Myocyte (in vitro differentiated cells): ENCODE results near the gene SLC6A12. TPM values are rescaled to one million over a fixed set of nuclear protein-coding genes. Genes with fewer than 3 reads are reported as not detected.

Experiments used
- DNase-seq: peaks from one replicate; pipeline ENCODE4 v3.0.0-alpha.2; 2012; ENCODE audit warnings: low read depth
- total RNA-seq: library from RNA; depleted of rRNA; stranded (reverse); fragments of >200 nt; gene quantifications from 2 replicates; pipeline ENCODE4 v1.2.3, GENCODE V29; 2014

Gene SLC6A12
- total RNA-seq, 1 donor from 2014 or later: 0.05 TPM

- DNase-seq: no peak
Observed at GRCh38 chr12:180445-180844, 33.5 kb downstream of the SLC6A12 start.

DNA sequence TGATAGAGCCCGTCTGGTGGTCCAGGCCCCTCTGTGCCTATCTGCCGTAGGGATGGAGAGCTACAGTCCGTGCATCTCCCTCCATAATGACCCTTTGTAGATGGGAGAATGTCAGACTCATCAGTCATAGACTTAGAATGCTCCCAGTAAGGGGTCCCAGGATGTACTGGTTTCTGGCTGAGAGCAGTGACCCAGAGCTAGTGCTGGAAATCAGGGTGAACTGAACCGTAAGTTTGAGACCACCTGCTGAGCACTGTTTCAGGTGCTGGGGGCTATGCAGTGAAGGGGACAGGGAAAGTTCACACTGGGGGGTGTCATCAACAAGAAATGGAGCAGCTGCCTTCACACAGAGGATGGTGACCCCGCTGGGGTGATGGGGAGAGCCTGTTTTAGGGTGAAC, 34.1 kb downstream of the SLC6A12 start:
- no peak for DNase-seq

DNA sequence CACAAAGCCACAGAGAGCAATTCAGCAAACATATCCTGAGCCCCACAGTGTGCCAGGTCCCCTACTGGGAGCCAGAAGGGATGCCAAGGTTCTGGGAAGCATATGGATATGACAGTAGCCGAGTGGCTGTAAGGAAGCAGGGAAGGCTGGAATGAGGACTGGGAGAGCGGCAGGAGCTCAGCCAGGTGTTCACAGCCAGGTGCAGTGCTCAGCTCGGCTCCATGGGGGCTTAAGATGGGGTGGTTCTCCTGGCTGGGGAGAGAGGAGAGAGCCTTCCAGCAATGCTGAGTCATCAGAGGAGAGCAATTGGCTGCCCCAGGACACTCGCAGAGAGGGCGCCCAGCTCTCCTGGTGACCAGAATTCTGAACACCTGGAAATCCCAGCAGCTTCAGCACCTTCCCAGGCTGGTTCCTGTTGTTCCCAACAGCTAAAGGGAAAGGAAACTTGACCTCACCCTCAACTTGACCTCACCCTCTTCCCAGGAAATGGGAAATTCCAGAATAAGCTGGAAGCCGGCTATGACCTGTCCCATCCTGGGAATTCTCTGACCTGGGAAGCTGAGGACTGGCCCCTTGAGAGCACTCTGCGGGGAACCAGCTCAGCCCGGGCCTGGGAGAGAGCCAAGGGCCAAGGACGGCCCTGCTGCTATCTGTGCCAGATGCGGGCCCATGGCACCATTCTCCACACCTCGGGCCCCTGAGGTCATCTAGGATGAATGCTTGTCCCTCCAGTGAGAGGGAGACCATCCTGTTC, 34.6 kb downstream of the SLC6A12 start:
- DNase-seq: no peak

GRCh38 chr12:178829-179109, 35.2 kb downstream of the SLC6A12 start:
- DNase-seq: no peak

GRCh38 chr12:177980-178828, 35.8 kb downstream of the SLC6A12 start:
- no peak for DNase-seq

- no peak for DNase-seq
Observed at GRCh38 chr12:177336-177979, 36.5 kb downstream of the SLC6A12 start.

- peak; percentile 89 for DNase-seq
Observed at GRCh38 chr12:176321-177181, 37.4 kb downstream of the SLC6A12 start.

DNA sequence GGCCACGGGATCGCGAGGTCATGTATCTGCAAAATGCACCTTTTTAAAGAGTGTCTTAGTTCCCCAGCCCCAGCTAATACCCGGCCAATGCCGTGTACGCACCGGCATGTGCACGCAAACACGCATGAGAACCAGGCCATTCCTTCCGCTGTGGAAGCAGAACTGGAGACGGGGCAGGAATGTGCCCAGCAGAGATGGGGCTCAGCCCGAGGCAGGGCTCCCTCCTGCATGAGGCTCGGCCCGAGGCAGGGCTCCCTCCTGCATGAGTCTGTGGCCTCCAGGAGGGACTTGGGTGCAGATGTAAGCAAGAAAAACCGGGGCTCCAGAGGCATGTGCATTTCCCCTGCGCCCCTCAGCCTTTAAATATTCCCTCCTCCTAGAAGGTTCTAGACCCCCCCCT, 38.2 kb downstream of the SLC6A12 start:
- DNase-seq: no peak

DNA sequence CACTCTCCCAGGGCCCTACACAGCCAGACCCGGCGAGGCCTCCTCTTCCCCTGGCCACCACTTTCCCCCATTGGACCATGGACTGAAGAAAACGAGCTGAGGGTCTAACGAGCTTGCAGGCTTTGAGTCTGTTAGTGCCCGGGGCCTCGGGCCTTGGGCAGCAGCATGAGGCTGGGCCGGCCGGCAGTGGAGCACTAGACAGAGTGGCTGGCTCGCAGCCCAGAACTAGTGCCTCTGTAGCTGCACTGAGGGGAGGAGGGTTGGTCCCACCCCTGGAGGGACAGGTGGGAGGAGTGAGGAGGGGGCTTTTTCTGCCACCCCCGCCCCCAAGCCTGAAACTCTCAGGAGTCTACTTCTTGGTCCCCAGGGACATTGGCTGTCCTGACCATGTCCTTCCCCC, 38.7 kb downstream of the SLC6A12 start:
- no peak for DNase-seq

GRCh38 chr12:174596-174995, 39.4 kb downstream of the SLC6A12 start:
- DNase-seq: no peak

DNA sequence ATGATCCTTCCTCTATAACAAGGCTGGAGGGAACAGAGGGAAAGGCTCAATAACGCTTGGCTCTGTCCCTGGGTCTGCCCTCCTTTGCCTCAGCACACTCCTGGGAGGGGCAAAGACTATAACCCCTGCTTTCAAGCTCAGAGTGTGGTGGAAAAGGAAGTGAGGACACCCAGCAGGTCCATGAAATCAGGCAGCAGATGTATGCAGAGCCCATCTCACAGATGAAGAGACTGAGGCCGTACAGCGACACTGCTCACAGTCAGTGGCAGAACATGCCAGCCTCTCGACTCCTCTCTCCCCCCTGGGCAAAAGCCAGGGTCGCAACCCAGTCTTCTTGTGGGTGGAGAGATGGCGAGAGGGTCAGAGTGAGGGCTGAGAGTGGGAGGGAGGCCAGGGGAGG, 39.8 kb downstream of the SLC6A12 start:
- no peak for DNase-seq

- no peak for DNase-seq
Observed at GRCh38 chr12:172732-173161, 41.2 kb downstream of the SLC6A12 start.

- DNase-seq: no peak
Observed at GRCh38 chr12:171743-172676, 41.9 kb downstream of the SLC6A12 start.

DNA sequence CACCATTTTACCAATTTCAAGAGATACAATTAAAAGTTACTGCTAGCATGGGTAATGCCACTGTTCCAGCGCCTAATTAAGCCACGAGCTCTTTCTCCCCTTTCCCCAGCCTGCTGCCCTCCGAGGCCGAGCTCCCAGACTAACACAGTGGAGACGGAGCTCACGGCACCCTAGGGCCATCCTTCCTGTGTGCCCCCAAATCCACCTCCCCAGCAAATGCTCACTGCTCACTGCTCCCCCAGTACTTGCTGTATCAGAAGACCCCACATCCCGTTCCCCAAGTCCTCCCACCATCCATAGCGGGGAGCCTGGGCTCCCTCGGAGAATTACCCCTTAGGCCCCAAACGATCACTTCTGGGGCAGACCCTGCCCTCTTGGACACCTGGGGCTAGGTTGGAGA, 42.7 kb downstream of the SLC6A12 start:
- DNase-seq: no peak

DNA sequence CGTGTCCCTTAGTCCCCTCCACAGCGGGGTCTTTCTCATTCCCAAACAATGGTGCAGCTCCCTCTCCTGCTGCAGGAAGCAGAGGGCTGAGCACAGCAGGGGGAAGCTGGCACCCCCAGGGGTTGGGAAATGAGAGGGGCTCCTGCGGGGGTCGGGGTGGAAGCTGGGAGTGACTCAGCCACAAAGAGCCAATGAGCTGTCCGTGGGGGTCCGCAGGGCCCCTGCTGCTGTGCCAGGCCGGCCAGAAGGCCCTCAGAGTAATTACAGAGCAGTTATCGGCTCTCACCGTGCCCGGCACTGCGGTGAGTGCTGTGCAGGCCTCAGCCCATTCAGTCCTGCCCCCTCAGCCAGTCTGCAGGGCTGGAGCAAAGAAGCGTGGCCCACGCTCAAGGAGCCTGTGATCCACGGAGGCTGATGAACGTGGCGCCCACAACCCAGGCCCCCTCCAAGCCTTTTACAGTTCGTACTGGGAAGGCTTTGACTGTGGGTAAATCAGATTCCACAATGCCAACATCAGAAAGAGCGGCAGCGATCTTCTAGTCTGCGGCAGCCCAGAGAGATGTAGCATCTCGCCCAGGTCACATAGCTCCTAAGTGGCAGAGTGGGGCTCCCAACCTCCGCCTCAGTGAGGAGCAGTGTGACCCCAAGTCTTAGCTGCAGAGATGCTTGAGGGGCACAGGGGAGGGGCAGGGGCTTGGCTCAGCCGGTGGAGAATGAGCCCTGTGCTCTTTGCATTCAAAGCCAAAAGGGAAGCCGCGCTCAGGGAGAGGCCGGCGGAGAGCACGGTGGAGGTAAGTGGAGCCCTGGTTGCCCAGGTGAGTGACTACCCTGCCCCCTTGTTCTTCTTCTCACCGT, 43.4 kb downstream of the SLC6A12 start:
- no peak for DNase-seq

DNA sequence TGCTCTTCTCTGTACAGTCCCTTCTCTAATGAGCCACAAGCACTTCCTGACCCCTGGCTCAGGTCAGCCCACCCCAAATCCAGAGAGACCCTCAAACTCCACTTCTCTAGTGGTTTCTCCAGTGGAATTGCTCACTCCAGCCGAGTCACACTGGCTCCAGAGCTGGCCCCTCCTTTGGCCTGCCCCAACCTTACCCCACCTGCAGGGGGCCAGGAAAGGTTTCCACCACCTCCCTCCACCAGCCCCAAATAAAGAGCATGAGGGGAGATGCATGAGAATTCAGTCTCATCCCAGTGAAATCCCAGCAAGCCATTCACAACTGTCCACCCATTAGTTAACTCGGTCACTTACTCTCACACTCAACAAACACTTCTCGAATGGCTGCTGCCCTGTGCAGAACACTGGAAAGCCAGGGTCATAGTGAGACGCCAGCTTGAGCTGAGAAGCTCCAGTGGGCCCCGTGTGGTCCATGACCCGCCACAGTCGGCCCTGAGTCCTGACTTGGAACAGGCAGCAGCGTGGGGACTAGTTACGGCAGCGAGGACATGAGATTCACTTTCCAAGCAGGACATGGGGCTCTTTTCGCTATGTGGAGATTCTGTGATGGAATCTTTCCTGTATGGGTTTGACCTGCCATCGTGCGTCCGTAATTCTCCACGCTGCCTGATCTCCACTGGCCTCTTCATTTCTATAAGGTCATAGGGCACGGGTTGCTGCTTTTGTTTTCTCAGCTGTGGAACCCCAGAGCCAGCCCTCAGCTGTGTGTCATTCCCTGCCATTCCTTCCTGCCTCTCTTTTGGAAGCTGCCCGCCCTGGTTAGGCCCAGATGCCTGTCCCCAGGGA, 44.2 kb downstream of the SLC6A12 start:
- DNase-seq: no peak

DNA sequence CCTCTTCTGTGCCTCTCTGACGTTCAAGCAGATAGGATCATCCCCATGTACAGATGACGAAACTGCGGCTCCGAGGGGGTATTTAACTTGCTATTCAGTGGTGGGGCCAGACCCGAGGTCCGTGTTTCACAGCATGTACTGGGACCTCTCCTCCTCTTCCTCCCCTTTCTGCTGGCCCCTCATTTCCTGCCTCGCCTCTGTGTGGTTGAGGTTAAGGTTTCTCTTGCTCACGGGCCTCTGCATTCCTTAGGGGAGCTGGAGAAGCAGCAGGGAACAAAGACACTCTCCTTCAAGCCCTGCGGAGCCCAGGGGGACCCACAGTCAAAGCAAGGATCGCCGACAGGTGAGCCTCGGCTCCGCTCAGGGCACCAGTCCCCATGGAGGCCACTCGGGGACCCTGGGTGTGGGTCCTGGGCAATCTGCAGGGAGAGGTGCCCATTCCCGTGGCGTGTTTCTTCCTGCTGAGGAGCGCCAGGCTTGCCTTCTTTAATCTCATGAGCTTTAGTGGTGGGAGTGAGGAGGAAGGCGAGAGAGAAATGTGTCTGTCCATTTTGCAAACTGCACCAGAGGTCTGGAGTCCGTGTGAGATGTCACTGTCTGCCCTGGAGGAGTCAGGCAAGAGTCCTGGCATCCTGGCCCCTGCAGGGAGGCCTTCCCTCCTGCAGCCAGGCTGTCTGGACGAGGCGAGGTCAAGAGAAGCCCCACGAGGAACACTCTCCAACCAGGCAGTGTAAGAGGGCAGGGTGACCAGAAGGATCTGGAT, 45.0 kb downstream of the SLC6A12 start:
- DNase-seq: no peak
